NB4 (cell line): ENCODE results near the gene PAM16.

ENCODE experiments used
- DNase-seq: peaks from one replicate; pipeline ENCODE4 v3.0.0; 2010; ENCODE audit warnings: low read depth
- H3K4me3 ChIP-seq: one replicate; pipeline ENCODE4 v1.5.1; 2011; ENCODE audit warnings: mild to moderate bottlenecking, low read depth, low read length, moderate library complexity
- CTCF ChIP-seq: IDR thresholded peaks from one replicate; pipeline ENCODE4 v1.5.1; 2012; ENCODE audit warnings: low read depth, low read length
- MAX ChIP-seq: IDR thresholded peaks from 2 replicates; pipeline ENCODE4 v1.6.1; 2011; ENCODE audit warnings: low read depth, low read length
- MYC ChIP-seq: IDR thresholded peaks from 2 replicates; pipeline ENCODE4 v1.6.1; 2011; ENCODE audit warnings: low read depth, low read length
- POLR2A ChIP-seq: IDR thresholded peaks from 2 replicates; pipeline ENCODE4 v1.6.1; 2011; ENCODE audit warnings: mild to moderate bottlenecking; ENCODE audit not compliant: insufficient read length; ENCODE audit errors: extremely low read depth

PAM16 gene

DNA sequence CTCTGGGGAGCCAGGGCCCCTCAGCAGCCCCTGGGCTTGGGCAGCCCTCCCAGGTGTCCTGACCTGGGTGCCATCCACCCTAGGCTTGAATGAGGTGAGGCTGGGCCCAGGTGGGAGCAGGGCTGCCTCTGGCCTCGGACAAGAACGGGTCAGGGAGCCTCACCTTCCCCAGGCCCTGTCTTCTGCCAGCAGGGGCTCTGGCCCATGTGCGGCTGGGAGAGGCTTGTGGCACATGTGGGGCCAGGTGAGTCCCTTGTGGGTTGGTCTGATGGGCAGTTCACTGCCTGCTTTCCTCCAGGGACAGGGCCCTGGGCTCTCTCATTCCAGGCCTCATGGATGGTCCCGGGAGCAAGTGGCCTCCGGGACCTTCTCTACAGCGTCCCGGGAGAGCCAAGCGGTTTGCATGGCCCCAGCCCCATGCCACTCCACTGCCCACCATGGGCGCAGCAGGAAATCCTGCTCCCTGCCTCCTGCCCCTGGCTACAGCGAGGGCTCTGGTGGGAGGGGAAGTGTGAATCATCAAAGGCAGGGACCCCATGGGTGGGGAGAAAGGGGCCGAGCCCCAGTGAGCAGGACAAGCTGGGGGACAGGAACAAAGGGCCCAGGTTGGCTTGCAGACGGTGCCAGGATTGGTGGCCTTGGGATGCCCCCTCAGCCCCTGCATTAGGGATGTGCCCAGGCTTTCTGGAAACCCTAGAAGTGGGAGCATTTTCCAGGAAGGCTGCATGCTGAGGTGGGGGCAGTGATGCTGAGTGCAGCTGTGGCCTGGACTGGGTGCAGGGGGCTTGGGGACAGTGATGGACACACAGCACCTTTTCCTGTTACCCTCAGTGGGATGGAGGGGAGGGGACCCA, 32.7 kb upstream of the PAM16 start:
- no peak overlapping the region for H3K4me3 ChIP-seq
- TF ChIP-seq CTCF, result no peak
- TF ChIP-seq MYC, result no peak
- no peak for TF ChIP-seq MAX
- TF ChIP-seq POLR2A, result no peak
- DNase-seq, result no peak

DNA sequence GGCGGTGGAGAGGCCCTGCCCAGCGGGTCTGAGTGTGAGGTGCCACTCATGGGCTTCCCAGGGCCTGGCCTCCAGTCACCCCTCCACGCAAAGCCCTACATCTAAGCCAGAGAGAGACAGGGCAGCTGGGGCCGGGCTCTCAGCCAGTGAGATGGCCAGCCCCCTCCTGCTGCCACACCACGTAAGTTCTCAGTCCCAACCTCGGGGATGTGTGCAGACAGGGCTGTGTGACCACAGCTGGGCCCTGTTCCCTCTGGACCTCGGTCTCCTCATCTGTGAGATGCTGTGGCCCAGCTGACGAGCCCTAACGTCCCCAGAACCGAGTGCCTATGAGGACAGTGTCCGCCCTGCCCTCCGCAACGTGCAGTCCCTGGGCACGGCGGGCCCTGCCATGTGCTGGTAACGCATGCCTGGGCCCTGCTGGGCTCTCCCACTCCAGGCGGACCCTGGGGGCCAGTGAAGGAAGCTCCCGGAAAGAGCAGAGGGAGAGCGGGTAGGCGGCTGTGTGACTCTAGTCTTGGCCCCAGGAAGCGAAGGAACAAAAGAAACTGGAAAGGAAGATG, 31.8 kb upstream of the PAM16 start:
- no peak overlapping the region for H3K4me3 ChIP-seq
- no peak for DNase-seq
- TF ChIP-seq MYC, result no peak
- no peak for TF ChIP-seq POLR2A
- TF ChIP-seq MAX, result no peak
- no peak for TF ChIP-seq CTCF

DNA sequence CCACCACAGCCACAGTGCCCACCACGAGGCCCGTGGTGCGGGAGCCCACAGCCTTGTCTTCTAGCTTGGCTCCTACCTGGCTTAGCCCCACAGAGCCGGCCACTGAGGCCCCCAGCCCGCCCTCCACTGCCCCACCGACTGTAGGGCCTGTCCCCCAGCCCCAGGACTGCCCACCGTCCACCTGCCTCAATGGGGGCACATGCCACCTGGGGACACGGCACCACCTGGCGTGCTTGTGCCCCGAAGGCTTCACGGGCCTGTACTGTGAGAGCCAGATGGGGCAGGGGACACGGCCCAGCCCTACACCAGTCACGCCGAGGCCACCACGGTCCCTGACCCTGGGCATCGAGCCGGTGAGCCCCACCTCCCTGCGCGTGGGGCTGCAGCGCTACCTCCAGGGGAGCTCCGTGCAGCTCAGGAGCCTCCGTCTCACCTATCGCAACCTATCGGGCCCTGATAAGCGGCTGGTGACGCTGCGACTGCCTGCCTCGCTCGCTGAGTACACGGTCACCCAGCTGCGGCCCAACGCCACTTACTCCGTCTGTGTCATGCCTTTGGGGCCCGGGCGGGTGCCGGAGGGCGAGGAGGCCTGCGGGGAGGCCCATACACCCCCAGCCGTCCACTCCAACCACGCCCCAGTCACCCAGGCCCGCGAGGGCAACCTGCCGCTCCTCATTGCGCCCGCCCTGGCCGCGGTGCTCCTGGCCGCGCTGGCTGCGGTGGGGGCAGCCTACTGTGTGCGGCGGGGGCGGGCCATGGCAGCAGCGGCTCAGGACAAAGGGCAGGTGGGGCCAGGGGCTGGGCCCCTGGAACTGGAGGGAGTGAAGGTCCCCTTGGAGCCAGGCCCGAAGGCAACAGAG, 31.0 kb upstream of the PAM16 start:
- no peak for TF ChIP-seq CTCF
- no peak overlapping the region for H3K4me3 ChIP-seq
- DNase-seq, result no peak

- no peak overlapping the region for H3K4me3 ChIP-seq
- TF ChIP-seq POLR2A, result no peak
- no peak for TF ChIP-seq MAX
- no peak for TF ChIP-seq CTCF
- TF ChIP-seq MYC, result no peak
- no peak for DNase-seq
Measured at GRCh38 chr16:4381072-4381934, 30.2 kb upstream of the PAM16 start.

DNA sequence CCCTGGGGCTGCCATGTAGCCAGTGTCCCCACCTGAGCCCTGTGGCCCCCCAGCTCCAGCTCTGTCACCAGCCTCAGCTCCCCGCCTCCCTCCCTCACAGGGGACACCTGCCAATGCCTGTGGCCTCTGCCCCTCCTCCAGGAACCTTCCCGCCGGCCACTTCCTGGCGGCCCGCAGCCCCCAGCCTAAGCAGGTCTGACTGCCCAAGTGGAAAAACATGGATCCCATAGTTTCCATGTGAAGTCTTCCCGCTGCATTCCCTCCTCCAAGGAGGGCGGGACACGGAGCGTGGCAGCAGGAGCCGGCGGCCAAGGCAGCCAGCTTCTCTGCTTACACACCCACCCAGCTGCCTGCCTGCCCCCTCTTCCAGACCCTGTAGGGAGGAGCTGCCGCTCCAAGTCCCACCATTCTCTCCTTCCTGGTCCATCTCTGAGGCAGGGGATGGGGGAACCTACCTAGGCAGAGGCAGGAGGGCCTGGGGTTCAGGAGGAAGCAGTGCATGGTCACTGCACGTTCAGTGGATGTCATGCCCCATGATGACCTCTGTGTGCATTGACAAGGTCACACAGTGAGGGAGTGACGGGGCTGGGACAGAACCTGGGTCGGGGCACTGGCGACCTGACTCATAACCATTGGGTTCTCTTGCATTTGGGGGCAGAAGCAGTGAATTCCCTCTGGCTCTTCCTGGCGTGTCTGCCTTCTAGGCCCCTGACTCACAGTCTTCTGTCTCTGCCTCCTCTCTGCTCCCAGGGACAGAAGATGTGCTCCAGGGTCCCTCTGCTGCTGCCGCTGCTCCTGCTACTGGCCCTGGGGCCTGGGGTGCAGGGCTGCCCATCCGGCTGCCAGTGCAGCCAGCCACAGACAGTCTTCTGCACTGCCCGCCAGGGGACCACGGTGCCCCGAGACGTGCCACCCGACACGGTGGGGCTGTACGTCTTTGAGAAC, 29.3 kb upstream of the PAM16 start:
- no peak for DNase-seq
- TF ChIP-seq MYC, result no peak
- TF ChIP-seq CTCF, result no peak
- TF ChIP-seq MAX, result no peak
- TF ChIP-seq POLR2A, result no peak
- no peak overlapping the region for H3K4me3 ChIP-seq
